GM11168 (cell line): ENCODE data around the gene UST.
"Not testable (repeated sequence)": the region's sequence is repeated elsewhere in the genome, so short reads cannot be mapped to it uniquely, and the experiment has no call there.

Experiments
- in situ Hi-C: fragments of 300-500 bp; cut with MboI; formaldehyde crosslinking; loops from one replicate; pipeline ENCODE4 v1.12.0; 2022; ENCODE audit warnings: low sequenced_read_pairs; ENCODE audit not compliant: unreplicated experiment

The UST gene

GRCh38 chr6:148932731-148933130 is 185.9 kb downstream of the UST start:
- in situ Hi-C loops, result loop anchor here (25.0 kb wide), 1 partner anchor 345 kb away; no protein-coding TSS in a partner anchor

- in situ Hi-C loops, result loop anchor here (25.0 kb wide), 1 partner anchor 347 kb away; no protein-coding TSS in a partner anchor
Measured at GRCh38 chr6:148934539-148934938, 187.7 kb downstream of the UST start.

- in situ Hi-C loops, result loop anchor here (25.0 kb wide), 1 partner anchor 348 kb away; no protein-coding TSS in a partner anchor
Measured at GRCh38 chr6:148934961-148935360, 188.1 kb downstream of the UST start.

- in situ Hi-C loops, result loop anchor here (25.0 kb wide), 1 partner anchor 349 kb away; no protein-coding TSS in a partner anchor
Measured at GRCh38 chr6:148935705-148936435, 189.0 kb downstream of the UST start.

- in situ Hi-C loops, result loop anchor here (25.0 kb wide), 1 partner anchor 356 kb away; no protein-coding TSS in a partner anchor
Measured at GRCh38 chr6:148943451-148943850, 196.6 kb downstream of the UST start.

GRCh38 chr6:148944608-148945007 is 197.8 kb downstream of the UST start:
- in situ Hi-C loops, result loop anchor here (25.0 kb wide), 1 partner anchor 357 kb away; no protein-coding TSS in a partner anchor

GRCh38 chr6:148945301-148946021 is 198.6 kb downstream of the UST start:
- in situ Hi-C loops, result loop anchor here (25.0 kb wide), 1 partner anchor 358 kb away; no protein-coding TSS in a partner anchor

GRCh38 chr6:148947621-148948444 is 201.0 kb downstream of the UST start:
- in situ Hi-C loops, result loop anchor here (25.0 kb wide), 1 partner anchor 361 kb away; no protein-coding TSS in a partner anchor

- in situ Hi-C loops, result no loop called here
Measured at GRCh38 chr6:148951662-148952061, 204.8 kb downstream of the UST start.

GRCh38 chr6:148952147-148953035 is 205.6 kb downstream of the UST start:
- in situ Hi-C loops, result no loop called here

GRCh38 chr6:148954461-148954860 is 207.6 kb downstream of the UST start:
- in situ Hi-C loops, result no loop called here

- in situ Hi-C loops, result no loop called here
Measured at GRCh38 chr6:148954934-148955333, 208.1 kb downstream of the UST start.

GRCh38 chr6:148955441-148955840 is 208.6 kb downstream of the UST start:
- in situ Hi-C loops, result no loop called here

- in situ Hi-C loops, result not testable (repeated sequence)
Measured at GRCh38 chr6:148956163-148956562, 209.3 kb downstream of the UST start.

- in situ Hi-C loops, result no loop called here
Measured at GRCh38 chr6:148957752-148958151, 210.9 kb downstream of the UST start.

- in situ Hi-C loops, result no loop called here
Measured at GRCh38 chr6:148959008-148959407, 212.2 kb downstream of the UST start.

- in situ Hi-C loops, result no loop called here
Measured at GRCh38 chr6:148959501-148959900, 212.7 kb downstream of the UST start.

GRCh38 chr6:148962854-148963515 is 216.2 kb downstream of the UST start:
- in situ Hi-C loops, result no loop called here

- in situ Hi-C loops, result no loop called here
Measured at GRCh38 chr6:148963738-148964137, 216.9 kb downstream of the UST start.
